Caco-2 (cell line): ENCODE data around the gene TWIST2. TPM values are rescaled to one million over a fixed set of nuclear protein-coding genes. Genes with fewer than 3 reads are reported as not detected.

Source experiments
- BruUV-seq: library from RNA; stranded (reverse); fragments of 400-500 nt; replicated peaks from 2 replicates; lab custom pipeline; 2021; lab: Mats Ljungman, UMichigan
- CTCF ChIA-PET: fragments of 300-600 bp; sonication (Branson Sonifier 250); formaldehyde crosslinking; loops from one replicate; lab custom pipeline; 2022; ENCODE audit warnings: antibody characterized with exemption; lab: Charles Lee
- POLR2A ChIA-PET: fragments of 300-600 bp; sonication (Branson Sonifier 250); formaldehyde crosslinking; loops from one replicate; lab custom pipeline; 2022; ENCODE audit warnings: antibody characterized with exemption; lab: Charles Lee
- DNase-seq, 2 experiments: peaks; one replicate each; pipeline versions ENCODE4 v3.0.0 to v3.0.0-alpha.2; 2020 to 2022
- H3K27me3 ChIP-seq: replicated peaks from 2 replicates; pipeline ENCODE4 v1.6.0; 2011; ENCODE audit warnings: low read length; ENCODE audit not compliant: control insufficient read depth, insufficient read depth
- H3K36me3 ChIP-seq: 2 replicates; pipeline ENCODE4 v1.5.1; 2011; ENCODE audit warnings: low read length; ENCODE audit not compliant: control insufficient read depth, insufficient read depth
- H3K4me1 ChIP-seq: fragments of 250-450 bp; sonication (Bioruptor Pico); 2 replicates; pipeline ENCODE4 v1.5.1; 2020; ENCODE audit warnings: mild to moderate bottlenecking
- H3K4me3 ChIP-seq: 2 replicates; pipeline ENCODE4 v1.5.1; 2011; ENCODE audit warnings: low read depth, mild to moderate bottlenecking, control low read depth, low read length
- H3K9me3 ChIP-seq: fragments of 250-450 bp; sonication (Bioruptor Pico); 2 replicates; pipeline ENCODE4 v1.5.1; 2020; ENCODE audit warnings: mild to moderate bottlenecking, moderate library complexity
- H3K27ac Mint-ChIP-seq: one replicate; pipeline ENCODE4 v1.8.0; 2022; ENCODE audit warnings: mixed read lengths; ENCODE audit not compliant: unreplicated experiment
- H3K27me3 Mint-ChIP-seq: one replicate; pipeline ENCODE4 v1.8.0; 2022; ENCODE audit warnings: mixed read lengths; ENCODE audit not compliant: insufficient read depth, unreplicated experiment
- H3K36me3 Mint-ChIP-seq: one replicate; pipeline ENCODE4 v1.8.0; 2022; ENCODE audit warnings: mild to moderate bottlenecking, mixed read lengths; ENCODE audit not compliant: insufficient read depth, unreplicated experiment
- H3K4me1 Mint-ChIP-seq: one replicate; pipeline ENCODE4 v1.8.0; 2022; ENCODE audit warnings: low read depth, mixed read lengths; ENCODE audit not compliant: unreplicated experiment
- H3K4me3 Mint-ChIP-seq: one replicate; pipeline ENCODE4 v1.8.0; 2022; ENCODE audit warnings: mild to moderate bottlenecking, moderate library complexity, mixed read lengths; ENCODE audit not compliant: unreplicated experiment
- H3K9me3 Mint-ChIP-seq: one replicate; pipeline ENCODE4 v1.8.0; 2022; ENCODE audit warnings: mixed read lengths; ENCODE audit not compliant: unreplicated experiment
- CTCF ChIP-seq, 2 experiments: fragments of 200-600 bp in 1 of 2; IDR thresholded peaks; 1 replicate in 1 of 2; 2 replicates in 1 of 2; pipeline versions ENCODE4 v1.5.1 to v1.8.0; 2011 to 2022; ENCODE audit warnings: antibody characterized with exemption in 1 of 2, control low read depth in 1 of 2, inconsistent platforms in 1 of 2, low read depth in 1 of 2, low read length in 1 of 2, mild to moderate bottlenecking in 1 of 2, moderate library complexity in 1 of 2; ENCODE audit not compliant: insufficient read depth in 1 of 2, severe bottlenecking in 1 of 2, unreplicated experiment in 1 of 2
- intact Hi-C: fragments of 100-400 bp; cut with micrococcal nuclease; formaldehyde crosslinking; loops from one replicate; pipeline ENCODE4 v1.10.0; 2022; ENCODE audit not compliant: unreplicated experiment
- total RNA-seq: library from RNA; stranded (reverse); gene quantifications from 2 replicates; pipeline ENCODE4 v1.2.3, GENCODE V29; 2022

The TWIST2 gene
- total RNA-seq, 1 experiment from 2014 or later = not detected

- Mint-ChIP-seq H3K27me3 (peaks cover 6% of the 10 kb centered on the region), H3K9me3 (peaks cover 11% of the 10 kb centered on the region), H3K4me1 (no peaks in the 10 kb centered on the region), H3K36me3 (no peaks in the 10 kb centered on the region), H3K27ac (no peak overlapping the region), H3K4me3 (no peak overlapping the region)
- Histone ChIP-seq H3K9me3 (no peaks in the 10 kb centered on the region), H3K36me3 (no peaks in the 10 kb centered on the region), H3K4me1 (no peaks in the 10 kb centered on the region), H3K4me3 (no peak overlapping the region), H3K27me3 (no peaks in the 10 kb centered on the region)
- no peak for TF ChIP-seq CTCF (IDR thresholded peaks at IDR 0.05; ENCODE audit: insufficient read depth in 1 of 2, low read depth in 1 of 2, low read length in 1 of 2, severe bottlenecking in 1 of 2, unreplicated experiment in 1 of 2)
- POLR2A ChIA-PET = no interaction called here
- CTCF ChIA-PET = no interaction called here
- no TSS peak for BruUV-seq
- intact Hi-C loops = no loop called here
- no peak for DNase-seq
These were observed 90.6 kb downstream of the TWIST2 start for GRCh38 chr2:238938401-238939055.

DNA sequence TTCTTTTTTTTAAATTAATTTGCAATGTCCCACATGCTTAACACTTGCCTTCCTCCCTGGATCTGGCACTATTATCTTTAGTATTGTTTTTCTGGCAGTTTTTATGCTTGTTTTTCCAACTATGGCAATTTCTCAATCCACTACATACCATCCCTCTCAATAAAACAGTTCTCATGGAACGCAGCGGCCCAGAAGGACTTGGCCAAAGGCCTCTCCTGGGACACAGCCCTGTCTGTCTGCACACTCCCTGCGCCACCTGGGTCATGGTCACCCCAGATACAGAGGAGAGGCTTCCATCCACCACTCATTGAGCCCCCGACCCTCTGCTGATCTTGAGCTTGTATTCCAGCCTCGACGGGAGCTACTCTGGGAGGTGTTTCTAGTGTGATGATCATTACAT is 91.2 kb downstream of the TWIST2 start:
- DNase-seq = no peak
- Mint-ChIP-seq H3K4me3 (no peak overlapping the region), H3K36me3 (no peaks in the 10 kb centered on the region), H3K9me3 (peaks cover 6% of the 10 kb centered on the region), H3K27ac (no peak overlapping the region), H3K27me3 (peaks cover 6% of the 10 kb centered on the region), H3K4me1 (no peaks in the 10 kb centered on the region)
- POLR2A ChIA-PET = no interaction called here
- H3K27me3 ChIP-seq = no peaks in the 10 kb centered on the region
- BruUV-seq = no TSS peak
- no peak for TF ChIP-seq CTCF (IDR thresholded peaks at IDR 0.05; ENCODE audit: insufficient read depth in 1 of 2, low read depth in 1 of 2, low read length in 1 of 2, severe bottlenecking in 1 of 2, unreplicated experiment in 1 of 2)
- no peaks in the 10 kb centered on the region for H3K4me1 ChIP-seq
- H3K9me3 ChIP-seq = no peaks in the 10 kb centered on the region
- H3K4me3 ChIP-seq = no peak overlapping the region
- CTCF ChIA-PET = no interaction called here
- H3K36me3 ChIP-seq = no peaks in the 10 kb centered on the region
- intact Hi-C loops = no loop called here

- Mint-ChIP-seq H3K4me1 (no peaks in the 10 kb centered on the region), H3K36me3 (no peaks in the 10 kb centered on the region), H3K27me3 (peaks cover 4% of the 10 kb centered on the region), H3K4me3 (no peak overlapping the region), H3K27ac (no peak overlapping the region), H3K9me3 (no peaks in the 10 kb centered on the region)
- intact Hi-C loops = no loop called here
- Histone ChIP-seq H3K36me3 (no peaks in the 10 kb centered on the region), H3K27me3 (no peaks in the 10 kb centered on the region), H3K4me3 (no peak overlapping the region), H3K4me1 (no peaks in the 10 kb centered on the region), H3K9me3 (no peaks in the 10 kb centered on the region)
- TF ChIP-seq CTCF (IDR thresholded peaks at IDR 0.05; ENCODE audit: insufficient read depth in 1 of 2, low read depth in 1 of 2, low read length in 1 of 2, severe bottlenecking in 1 of 2, unreplicated experiment in 1 of 2) = no peak
- no TSS peak for BruUV-seq
- ChIA-PET CTCF (no interaction called here), POLR2A (no interaction called here)
- DNase-seq = no peak
These were observed 91.9 kb downstream of the TWIST2 start for GRCh38 chr2:238939521-238940403.
